AG04450 (cell line): ENCODE measurements around the gene KRTAP25-1. TPM values are rescaled to one million over a fixed set of nuclear protein-coding genes. Genes with fewer than 3 reads are reported as not detected.

Source experiments
- CTCF ChIA-PET: fragments of 300-600, 350-600 bp; formaldehyde crosslinking; extraction: SDS; loops from one replicate; lab custom pipeline; 2022; ENCODE audit warnings: antibody characterized with exemption, inconsistent platforms; lab: Charles Lee
- POLR2A ChIA-PET: fragments of 350-600 bp; formaldehyde crosslinking; extraction: SDS; loops from one replicate; lab custom pipeline; 2021; ENCODE audit warnings: antibody characterized with exemption, inconsistent platforms; lab: Yijun Ruan, JAX
- DNase-seq: peaks from one replicate; pipeline ENCODE4 v3.0.0-alpha.2; 2011; ENCODE audit warnings: low read depth, low spot score
- H3K27ac ChIP-seq: one replicate; pipeline ENCODE4 v1.5.1; 2012; ENCODE audit warnings: low read depth, low read length, control low read depth
- H3K27me3 ChIP-seq: one replicate; pipeline ENCODE4 v1.6.0; 2012; ENCODE audit warnings: low read length; ENCODE audit not compliant: control insufficient read depth, insufficient read depth
- H3K4me3 ChIP-seq: 2 replicates; pipeline ENCODE4 v1.5.1; 2011; ENCODE audit warnings: mild to moderate bottlenecking, low read depth, low read length, control low read depth
- H3K9me3 ChIP-seq: 2 replicates; pipeline ENCODE4 v1.5.1; 2012; ENCODE audit warnings: low read length; ENCODE audit not compliant: control insufficient read depth, insufficient read depth
- polyA minus RNA-seq: library from RNA; depleted of rRNA, polyadenylated mRNA; stranded (reverse); fragments of >200 nt; gene quantifications from 2 replicates; pipeline ENCODE4 v1.2.3, GENCODE V29; 2011; rRNA and poly(A)+ RNA removed
- polyA plus RNA-seq: library from polyadenylated mRNA; depleted of rRNA; stranded (reverse); fragments of >200 nt; gene quantifications from 2 replicates; pipeline ENCODE4 v1.2.3, GENCODE V29; 2011; rRNA removed
- TF ChIP-seq, protein P1 (sequence below): IDR thresholded peaks from 2 replicates; pipeline ENCODE4 v1.5.1; 2011; ENCODE audit warnings: low read depth, low read length, control low read depth, inconsistent platforms

The KRTAP25-1 gene, protein sequence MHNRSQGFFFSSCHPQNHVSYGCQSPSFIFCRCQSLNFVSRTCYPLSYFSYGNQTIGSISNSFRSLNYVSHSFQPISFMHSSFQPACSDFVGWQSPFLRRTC
- not detected in 2 replicates for polyA plus RNA-seq
- not detected in 2 replicates for polyA minus RNA-seq

DNA sequence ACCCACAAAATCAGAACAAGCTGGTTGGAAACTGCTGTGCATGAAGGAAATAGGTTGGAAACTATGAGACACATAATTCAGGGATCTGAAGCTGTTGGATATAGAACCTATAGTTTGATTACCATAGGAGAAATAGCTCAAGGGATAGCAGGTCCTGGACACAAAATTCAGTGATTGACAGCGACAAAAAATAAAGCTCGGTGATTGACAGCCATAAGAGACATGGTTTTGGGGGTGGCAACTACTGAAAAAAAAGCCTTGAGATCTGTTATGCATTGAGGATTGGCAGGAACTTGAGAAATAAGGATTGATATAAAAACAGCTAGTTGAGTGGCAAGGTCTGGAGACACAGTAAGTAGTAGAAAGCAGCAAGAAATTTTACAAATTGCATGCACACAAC is at the start of gene KRTAP25-1:
Gene KRTAP25-1 (minus strand): TSS at position 300 of the 400 bp plus-strand sequence. CDS start 24 bp downstream, at position 276.
- Histone ChIP-seq H3K27me3 (no peaks in the 10 kb centered on the region), H3K9me3 (no peaks in the 10 kb centered on the region; the same call in 1 of the 2 replicates), H3K27ac (no peak within 1 kb of the TSS), H3K4me3 (no peak within 1 kb of the TSS)
- no peak for DNase-seq
- ChIA-PET POLR2A (no interaction called here), CTCF (no interaction called here)
- TF ChIP-seq, protein P1, sequence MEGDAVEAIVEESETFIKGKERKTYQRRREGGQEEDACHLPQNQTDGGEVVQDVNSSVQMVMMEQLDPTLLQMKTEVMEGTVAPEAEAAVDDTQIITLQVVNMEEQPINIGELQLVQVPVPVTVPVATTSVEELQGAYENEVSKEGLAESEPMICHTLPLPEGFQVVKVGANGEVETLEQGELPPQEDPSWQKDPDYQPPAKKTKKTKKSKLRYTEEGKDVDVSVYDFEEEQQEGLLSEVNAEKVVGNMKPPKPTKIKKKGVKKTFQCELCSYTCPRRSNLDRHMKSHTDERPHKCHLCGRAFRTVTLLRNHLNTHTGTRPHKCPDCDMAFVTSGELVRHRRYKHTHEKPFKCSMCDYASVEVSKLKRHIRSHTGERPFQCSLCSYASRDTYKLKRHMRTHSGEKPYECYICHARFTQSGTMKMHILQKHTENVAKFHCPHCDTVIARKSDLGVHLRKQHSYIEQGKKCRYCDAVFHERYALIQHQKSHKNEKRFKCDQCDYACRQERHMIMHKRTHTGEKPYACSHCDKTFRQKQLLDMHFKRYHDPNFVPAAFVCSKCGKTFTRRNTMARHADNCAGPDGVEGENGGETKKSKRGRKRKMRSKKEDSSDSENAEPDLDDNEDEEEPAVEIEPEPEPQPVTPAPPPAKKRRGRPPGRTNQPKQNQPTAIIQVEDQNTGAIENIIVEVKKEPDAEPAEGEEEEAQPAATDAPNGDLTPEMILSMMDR, result no peak

DNA sequence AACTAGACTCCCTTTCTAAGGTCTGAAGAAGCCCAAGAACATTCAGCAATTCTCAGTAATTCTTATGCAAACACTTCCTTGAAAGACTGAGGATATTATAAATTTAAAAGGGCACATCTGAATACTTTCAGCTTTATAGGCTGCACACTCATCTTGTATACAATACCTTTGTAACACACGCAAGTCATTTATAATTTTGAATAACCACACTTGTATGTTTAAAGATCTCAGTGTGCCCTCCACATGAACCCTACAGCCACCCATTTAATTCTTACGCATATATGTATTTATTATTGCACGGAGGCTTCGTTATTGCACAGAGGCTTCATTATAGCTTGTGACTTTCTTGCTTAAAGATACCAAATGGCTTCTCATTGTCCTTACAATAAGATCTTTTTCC is 49.4 kb upstream of the KRTAP25-1 start:
- Histone ChIP-seq H3K4me3 (no peak overlapping the region), H3K27me3 (no peaks in the 10 kb centered on the region), H3K9me3 (peaks cover 13% of the 10 kb centered on the region; the same call in 1 of the 2 replicates), H3K27ac (no peak overlapping the region)
- TF ChIP-seq, protein P1, result no peak
- CTCF ChIA-PET, result interaction anchor here (0.7 kb wide), 1 partner anchor 843 kb away, joined by 7 read pairs; no protein-coding TSS in a partner anchor
- DNase-seq, result no peak
- POLR2A ChIA-PET, result no interaction called here

DNA sequence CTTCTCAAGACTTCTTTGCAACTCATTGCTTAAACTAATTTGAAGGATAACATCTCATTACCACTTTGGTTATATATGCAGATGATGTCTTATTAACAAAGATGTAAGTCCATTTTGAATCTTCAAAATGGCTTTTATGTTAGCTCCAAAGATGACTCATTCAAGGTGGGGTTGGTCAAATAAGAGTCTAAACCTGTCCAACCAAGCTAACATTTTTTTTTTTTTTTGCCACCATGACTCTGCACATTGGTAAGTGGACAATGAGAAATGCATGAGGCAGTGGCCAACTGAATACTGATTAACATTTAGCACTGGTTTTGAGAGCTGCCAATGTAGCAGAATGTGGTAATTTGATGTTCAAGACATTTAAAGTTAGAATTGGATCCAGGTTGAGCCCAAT is 48.5 kb upstream of the KRTAP25-1 start:
- CTCF ChIA-PET, result no interaction called here
- Histone ChIP-seq H3K9me3 (peaks cover 18% of the 10 kb centered on the region), H3K27ac (no peak overlapping the region), H3K27me3 (no peaks in the 10 kb centered on the region), H3K4me3 (no peak overlapping the region)
- TF ChIP-seq, protein P1, result no peak
- POLR2A ChIA-PET, result no interaction called here
- DNase-seq, result no peak

DNA sequence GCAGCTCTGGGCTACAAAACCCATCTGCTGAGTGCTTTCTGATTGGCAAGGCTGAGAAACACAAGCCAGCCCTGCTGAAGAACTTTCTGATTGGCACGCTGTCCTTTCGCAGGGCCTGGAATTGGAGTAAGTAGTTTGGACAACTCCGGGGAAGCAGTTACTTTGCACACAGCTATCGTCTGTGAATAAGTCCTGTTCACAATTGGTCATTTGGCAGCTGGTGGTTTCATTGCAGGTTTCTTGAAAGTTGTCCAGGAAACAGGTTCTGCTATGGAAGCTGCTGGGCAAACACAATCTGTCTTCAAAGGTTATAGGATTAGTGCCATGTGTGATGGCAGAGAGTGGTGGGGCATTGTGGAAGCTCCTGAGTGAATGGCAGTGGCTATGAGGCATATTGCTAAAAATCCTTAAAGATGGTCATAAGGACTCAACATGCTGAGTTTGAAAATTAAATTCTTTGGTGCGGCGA is 48.0 kb upstream of the KRTAP25-1 start, which contains the start of gene KRTAP27-1:
Gene KRTAP27-1 (minus strand): TSS at position 419 of the 469 bp plus-strand sequence. CDS start 26 bp downstream, at position 393.
- peaks cover 18% of the 10 kb centered on the region for H3K9me3 ChIP-seq
- CTCF ChIA-PET, result no interaction called here
- H3K27ac ChIP-seq, result no peak within 1 kb of the TSS
- TF ChIP-seq, protein P1, result no peak
- DNase-seq, result no peak
- POLR2A ChIA-PET, result no interaction called here
- H3K4me3 ChIP-seq, result no peak within 1 kb of the TSS
- H3K27me3 ChIP-seq, result no peaks in the 10 kb centered on the region

DNA sequence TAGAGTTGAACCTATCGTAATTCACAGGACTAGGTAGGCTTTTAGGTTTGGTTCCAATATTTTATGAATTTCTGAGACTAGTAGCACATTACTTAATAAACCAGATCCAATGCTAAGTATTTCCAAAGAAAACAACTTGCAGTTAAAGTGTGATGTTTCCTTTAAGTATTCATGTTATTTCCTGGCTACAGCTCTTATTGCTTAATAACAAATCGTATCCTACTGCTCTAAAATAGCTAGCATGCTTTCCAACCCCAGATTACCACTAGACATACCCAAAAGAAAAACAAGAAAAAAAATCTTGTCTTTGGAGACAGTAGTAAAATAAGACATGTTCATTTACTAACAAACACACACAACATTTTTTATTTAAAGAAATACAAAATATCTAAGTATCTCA is 47.3 kb upstream of the KRTAP25-1 start:
- no peak overlapping the region for H3K4me3 ChIP-seq
- no peak for DNase-seq
- CTCF ChIA-PET, result no interaction called here
- POLR2A ChIA-PET, result no interaction called here
- no peaks in the 10 kb centered on the region for H3K27me3 ChIP-seq
- no peak overlapping the region for H3K27ac ChIP-seq
- TF ChIP-seq, protein P1, result no peak
- peaks cover 15% of the 10 kb centered on the region for H3K9me3 ChIP-seq
